NCI-H1436 treated with DMSO at 0.1 percent for 48 hours (cell line): ENCODE data around the gene TMEM169.
"Not testable (repeated sequence)": the region's sequence is repeated elsewhere in the genome, so short reads cannot be mapped to it uniquely, and the experiment has no call there.

Experiments
- DNase-seq: peaks from one replicate; lab custom pipeline; 2025; lab: John Stamatoyannopoulos, UW

Gene TMEM169

DNA sequence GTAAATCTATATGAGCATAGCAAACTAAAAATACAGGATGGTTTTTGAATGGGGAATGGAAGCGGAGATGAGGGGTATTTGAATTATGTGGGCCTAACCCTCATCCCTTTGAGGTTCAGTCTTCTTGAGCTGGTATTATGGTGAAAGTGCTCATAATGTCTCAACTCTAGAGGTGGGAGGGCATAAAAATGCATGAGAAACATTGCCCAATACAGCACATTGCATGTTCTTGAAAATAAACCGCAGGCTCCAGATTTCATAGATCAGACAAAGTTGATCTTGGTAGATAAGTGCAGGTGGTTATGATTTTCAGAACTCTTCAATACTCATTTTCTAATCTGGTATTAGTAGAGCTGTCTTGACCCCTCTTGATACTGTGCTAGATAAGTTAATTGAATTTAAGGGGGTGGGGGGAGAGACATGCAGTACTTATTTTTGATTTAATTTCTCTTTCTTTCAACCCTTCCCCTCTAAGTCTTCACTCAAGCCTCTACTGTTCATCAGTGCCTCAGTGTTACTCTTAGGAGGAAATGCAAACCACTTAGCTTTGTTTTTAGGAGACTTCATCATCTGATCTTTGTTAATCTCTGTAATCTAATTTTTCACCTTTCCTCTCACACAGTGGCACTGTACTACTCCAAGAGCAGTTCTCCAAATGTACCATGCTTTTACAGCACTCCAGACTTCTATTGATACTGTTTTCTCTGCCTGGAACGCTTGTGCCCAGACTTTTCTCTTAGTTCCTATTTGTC is 49.6 kb downstream of the TMEM169 start:
- DNase-seq, result no peak

DNA sequence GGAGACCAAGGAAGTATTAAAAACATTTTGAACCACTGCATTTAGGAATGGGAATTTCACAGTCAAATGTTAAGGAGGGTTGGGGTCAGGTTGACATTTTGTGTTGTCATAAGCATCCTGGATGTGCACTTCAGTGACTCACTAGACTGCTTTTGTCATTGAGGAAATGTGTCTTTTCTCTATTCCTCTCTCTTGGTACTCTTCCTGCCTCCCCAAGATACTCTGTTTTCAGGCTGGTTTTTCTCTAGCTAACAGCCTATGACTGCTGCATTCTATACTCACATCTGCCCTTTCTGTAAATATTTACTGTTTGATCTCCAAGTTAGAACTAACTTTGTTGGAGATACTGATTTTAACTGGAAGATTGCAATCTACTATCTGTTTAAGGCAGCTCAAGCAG is 50.9 kb downstream of the TMEM169 start:
- no peak for DNase-seq

DNA sequence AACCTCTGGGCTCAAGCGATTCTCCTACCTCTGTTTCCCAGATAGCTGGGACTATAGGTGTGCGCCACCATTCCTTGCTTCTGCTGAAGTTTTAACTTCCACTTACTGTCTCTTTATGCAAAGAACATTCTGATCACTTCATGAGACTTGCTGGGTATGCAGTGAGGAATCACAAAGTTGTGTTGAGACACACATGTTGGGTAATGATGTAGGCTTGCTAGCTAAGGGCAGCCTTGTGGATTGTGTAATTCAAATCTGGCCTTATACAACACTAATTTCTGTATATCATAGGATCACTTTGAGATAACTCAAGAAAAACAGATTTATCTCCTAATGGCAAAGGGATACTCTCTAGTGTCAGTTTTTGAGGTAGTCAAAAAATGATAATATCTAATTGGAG is 51.7 kb downstream of the TMEM169 start:
- DNase-seq, result no peak

DNA sequence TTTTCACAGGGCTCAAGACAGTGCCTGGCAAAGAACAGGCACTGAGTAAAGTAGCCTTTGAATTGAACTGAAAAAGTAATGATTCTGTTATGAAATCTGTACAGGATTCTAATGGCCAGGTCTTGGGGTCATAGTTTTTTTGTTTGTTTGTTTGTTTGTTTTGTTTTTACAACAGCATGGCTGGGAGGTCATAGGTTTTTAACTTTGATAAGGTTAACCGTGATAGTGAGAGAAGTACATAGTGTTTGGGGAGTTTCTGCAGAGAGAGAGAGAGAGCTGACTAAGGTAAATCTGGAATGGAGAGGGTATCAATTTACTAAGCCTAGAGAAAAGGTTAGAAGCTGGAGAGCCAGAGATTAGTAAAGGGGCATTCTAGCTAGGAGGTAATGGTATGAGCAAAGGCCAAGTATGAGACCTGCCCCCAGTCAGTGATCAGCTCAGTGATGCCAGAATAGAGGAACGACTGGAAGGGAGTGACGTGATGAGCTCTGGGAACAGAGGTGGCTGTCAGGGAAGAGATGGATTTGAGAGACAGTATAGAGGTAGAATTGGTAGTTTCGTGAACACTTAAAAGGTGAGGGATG is 53.3 kb downstream of the TMEM169 start:
- no peak for DNase-seq

DNA sequence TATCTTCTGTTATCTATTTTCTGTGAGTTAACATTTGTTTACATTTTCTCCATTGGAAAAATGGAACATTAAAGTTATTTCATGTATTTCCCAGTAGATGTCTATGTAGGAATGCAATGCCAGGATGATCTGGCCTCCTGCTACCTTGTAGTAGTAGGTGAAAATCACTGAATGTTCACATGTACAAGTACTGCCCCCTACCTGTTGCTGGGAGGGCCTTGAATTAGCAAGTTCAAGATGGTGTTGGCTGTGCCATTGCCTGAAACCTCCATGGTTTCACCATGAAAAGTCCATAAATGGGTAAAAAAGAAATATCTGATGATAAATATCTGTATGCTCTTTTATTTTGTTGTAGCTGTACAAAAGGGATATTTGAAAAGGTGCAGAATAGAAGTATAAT is 58.2 kb downstream of the TMEM169 start:
- DNase-seq, result no peak

DNA sequence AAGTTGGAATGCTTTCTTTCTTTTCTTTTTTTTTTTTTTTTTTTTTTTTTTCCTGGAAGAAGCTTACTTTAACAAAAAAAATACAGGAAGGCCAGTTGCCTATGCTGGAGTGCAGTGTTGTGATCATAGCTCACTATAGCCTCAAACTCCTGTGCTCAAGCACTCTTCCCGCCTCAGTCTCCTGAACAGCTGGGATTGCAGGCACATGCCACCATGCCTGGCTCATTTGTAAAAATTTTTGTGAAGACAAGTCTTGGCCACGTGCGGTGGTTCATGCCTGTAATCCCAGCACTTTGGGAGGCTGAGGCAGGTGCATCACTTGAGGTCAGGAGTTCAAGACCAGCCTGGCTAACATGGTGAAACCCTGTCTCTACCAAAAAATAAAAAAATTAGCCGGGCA is 59.8 kb downstream of the TMEM169 start:
- DNase-seq, result not testable (repeated sequence)

DNA sequence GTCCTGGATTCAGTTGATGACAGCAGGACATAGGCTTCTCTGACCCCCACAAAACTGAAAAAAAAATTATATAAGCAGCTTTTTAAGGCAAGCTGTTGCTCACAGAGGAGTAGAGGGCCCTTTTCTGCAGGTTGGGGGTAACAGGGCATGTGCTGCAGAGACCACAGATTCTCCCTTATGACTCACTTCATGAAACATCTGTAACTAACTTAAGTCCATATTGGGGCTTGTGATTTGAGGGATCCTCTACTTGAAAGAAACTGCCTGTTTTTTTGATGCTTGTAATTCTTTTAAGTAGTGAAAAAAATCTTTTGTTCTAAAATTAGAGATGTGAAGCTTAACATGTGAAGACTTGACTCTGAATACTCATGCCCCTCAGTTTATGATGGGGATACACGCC is 60.8 kb downstream of the TMEM169 start:
- DNase-seq, result no peak

DNA sequence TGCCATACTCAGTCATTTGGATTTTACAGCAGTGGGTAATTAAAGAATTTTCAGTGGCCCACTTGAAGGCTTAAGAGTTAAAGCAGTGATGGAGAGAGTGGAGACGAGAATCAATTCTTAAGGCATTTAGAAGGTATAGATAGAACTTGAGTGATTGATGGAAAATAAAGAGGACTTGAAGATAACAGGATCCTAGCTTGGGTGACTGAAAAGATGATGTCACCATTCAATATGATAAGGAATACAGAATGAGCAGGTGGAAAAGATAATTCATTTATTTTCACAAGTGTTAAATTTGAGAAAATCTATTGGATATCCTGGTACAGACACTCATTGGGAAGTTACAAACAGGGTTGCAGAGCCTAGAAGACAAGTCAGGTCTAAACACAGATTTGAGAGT is 62.7 kb downstream of the TMEM169 start:
- DNase-seq, result no peak

DNA sequence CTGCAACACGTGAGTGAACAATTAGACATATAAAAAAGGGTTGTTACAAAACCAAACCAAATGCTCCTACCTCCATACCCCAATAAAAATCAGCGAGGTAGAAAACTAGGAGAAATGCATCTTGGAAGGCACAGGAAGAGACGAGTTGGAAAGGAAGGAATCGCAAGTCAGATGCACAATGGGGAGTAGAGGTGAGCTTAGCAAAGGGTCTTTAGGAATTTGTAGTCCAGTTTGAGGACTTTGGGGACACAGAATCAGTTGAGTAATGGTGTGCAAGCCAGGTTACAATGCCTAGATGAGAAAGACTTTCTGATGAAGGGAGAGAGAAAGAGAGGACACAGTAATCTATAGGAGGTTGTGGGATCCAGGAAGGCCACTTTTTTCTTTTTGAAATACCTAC is 63.1 kb downstream of the TMEM169 start:
- DNase-seq, result no peak

DNA sequence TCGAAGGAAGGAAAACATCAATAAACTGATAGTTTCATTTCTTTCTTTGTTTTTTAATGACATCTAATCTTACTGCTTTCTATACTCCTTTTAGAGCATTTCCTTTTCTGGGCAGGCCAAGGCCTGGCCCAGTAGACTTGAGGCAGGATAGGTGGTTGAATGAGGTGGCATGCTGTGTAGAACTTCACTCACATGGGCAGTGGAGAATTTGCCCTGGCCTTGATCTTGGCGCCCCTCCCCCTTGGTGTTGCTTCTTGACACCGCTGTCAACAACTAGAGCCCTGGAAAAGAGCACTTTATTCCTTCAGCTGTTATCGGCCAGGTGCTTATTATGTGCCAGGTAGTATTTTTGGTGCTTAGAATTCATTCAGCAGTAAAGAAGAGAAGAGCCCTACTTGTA is 64.9 kb downstream of the TMEM169 start:
- no peak for DNase-seq

DNA sequence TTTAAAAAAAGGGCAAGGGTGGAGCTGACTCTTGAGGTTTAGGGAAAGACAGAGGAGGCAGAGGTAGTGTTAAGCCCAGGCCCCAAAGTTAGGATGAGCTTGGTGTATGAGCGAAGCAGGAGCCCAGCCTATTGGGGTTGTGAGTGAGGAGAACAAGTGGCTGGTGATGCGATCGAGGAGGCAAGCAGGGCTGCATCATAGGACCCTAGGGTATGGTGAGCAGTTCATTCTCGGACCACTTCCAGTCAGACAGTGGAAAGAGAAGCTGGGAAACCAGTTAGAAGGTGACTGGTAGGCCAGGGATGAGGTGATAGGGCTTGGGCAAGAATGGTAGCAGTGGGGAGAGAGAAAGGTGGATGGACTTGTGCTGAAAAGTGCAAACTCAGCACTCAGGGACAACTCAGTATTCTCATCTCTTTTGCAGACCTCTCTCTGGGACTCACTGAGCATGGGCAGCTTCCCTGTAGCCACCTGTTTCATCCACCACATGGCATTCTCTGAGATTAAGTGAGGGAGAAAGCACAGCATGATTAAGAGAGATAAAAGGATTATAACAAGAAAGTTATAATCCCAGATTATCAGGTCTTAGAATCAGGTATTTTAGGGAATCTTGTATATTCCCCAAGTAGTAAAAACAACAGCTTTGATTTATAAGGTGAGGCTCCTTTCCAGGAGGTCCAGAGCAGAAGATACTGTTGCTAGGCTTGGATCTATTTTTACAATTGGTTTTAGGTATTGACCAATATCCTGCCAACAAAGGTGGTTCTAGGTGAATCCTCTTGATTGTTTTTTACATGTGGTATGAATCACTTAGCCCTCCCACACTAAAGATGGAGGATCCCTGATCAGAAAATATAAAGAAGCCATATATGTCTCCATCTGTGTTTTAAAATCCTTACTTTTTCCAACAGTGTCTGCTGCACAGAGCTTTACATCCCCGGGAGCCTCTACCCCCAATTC is 65.7 kb downstream of the TMEM169 start:
- DNase-seq, result no peak

DNA sequence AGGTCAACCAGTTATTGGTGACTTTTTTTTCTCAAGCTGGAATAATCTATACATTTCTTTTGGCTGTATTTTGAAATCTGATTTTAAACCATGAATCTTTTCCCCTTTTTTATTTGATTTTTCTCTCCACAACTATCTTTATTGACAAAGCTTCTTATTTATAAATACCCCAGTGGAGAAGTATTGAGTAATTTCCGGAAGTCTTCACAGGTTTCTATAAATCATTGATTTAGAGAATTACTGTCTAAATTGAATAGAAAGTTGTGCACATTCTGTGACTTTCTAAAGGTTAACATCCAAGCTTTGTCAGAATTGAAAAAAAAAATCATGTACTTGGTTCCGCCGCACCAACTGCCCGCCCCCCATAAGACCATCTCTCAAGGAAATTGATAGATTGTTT is 67.3 kb downstream of the TMEM169 start:
- DNase-seq, result no peak

DNA sequence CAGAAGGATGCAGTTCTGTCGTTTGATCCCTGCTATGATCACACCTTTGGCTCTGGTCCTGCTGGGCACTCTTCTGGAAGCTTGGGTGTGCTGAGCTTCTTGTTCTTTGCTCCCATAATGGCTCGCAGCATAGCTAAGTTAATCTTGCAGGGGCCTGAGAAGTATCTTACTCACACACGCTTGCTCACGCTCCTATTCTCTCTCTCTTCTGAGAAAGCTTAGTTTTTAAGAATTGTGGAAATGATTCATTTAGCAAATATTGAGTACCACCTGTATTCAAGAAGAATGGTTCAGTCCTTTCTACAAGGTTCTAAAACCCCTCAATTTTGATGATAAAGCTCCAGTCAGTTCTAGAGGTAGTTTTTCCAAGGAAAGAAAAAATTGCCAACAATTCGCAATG is 68.0 kb downstream of the TMEM169 start:
- no peak for DNase-seq

DNA sequence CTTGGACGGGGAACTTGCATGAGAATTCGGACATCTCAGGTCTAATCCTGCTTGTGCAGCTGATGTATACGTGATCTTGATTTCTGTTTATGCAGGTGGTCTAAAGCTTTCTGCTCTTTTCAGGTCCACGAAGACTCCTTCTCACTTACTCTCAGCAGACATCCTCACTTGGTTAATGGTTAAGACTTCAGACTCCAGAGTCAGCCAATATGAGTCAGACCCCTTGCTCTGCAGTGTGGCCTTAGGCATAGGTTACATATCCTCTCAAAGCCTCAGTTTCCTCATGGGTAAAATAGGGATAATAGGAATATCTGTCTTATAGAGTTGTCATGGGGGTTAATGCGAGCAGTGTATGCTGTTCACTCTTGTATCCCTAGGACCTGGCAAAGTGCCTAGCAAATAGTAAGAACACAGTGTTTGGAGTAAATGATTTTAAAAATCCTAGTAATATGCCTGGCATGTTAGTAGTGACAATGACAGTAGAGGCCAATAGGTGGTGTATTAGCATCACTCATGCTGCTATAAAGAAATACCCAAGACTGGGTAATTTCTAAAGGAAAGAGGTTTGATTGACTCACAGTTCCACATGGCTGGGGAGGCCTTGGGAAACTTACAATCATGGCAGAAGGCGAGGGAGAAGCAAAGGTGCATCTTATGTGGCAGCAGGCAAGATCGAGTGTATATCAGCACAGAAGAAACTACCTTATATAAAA is 69.8 kb downstream of the TMEM169 start:
- no peak for DNase-seq
